Dedifferentiated amniotic fluid mesenchymal stem cell (primary cell): ENCODE data around the gene DLX1.
A peak's percentile ranks its signal among the peaks of the same experiment; 100 is the strongest.
"Not testable (repeated sequence)": the region's sequence is repeated elsewhere in the genome, so short reads cannot be mapped to it uniquely, and the experiment has no call there.

Source experiments
- DNase-seq: peaks from one replicate; pipeline ENCODE4 v3.0.0-alpha.2; 2016; ENCODE audit errors: extremely low spot score

The DLX1 gene

GRCh38 chr2:172065111-172065510 is 20.2 kb upstream of the DLX1 start:
- DNase-seq = peak; percentile 13

GRCh38 chr2:172066394-172066886 is 18.9 kb upstream of the DLX1 start:
- no peak for DNase-seq

- DNase-seq = not testable (repeated sequence)
Observed at GRCh38 chr2:172067905-172068304, 17.4 kb upstream of the DLX1 start.

- DNase-seq = no peak
Observed at GRCh38 chr2:172070936-172071335, 14.4 kb upstream of the DLX1 start.

- no peak for DNase-seq
Observed at GRCh38 chr2:172072303-172072702, 13.0 kb upstream of the DLX1 start.

GRCh38 chr2:172072706-172073105 is 12.6 kb upstream of the DLX1 start:
- no peak for DNase-seq

- DNase-seq = no peak
Observed at GRCh38 chr2:172073518-172073917, 11.8 kb upstream of the DLX1 start.

- DNase-seq = no peak
Observed at GRCh38 chr2:172074254-172074653, 11.1 kb upstream of the DLX1 start.

- DNase-seq = no peak
Observed at GRCh38 chr2:172079416-172079815, 5.9 kb upstream of the DLX1 start.

GRCh38 chr2:172079838-172080640 is 5.3 kb upstream of the DLX1 start:
- DNase-seq = no peak

GRCh38 chr2:172080641-172081220 is 4.6 kb upstream of the DLX1 start:
- no peak for DNase-seq

GRCh38 chr2:172081221-172082022 is 3.9 kb upstream of the DLX1 start:
- no peak for DNase-seq

GRCh38 chr2:172082105-172082943 is 3.0 kb upstream of the DLX1 start:
- DNase-seq = no peak

GRCh38 chr2:172082944-172083627 is 2.2 kb upstream of the DLX1 start:
- DNase-seq = no peak

GRCh38 chr2:172083628-172084394 is 1.5 kb upstream of the DLX1 start:
- DNase-seq = no peak

GRCh38 chr2:172084395-172084644 is 987 bp upstream of the DLX1 start:
- no peak for DNase-seq

- peak; percentile 97 for DNase-seq
Observed at GRCh38 chr2:172084645-172085459, 455 bp upstream of the DLX1 start.

- DNase-seq = peak; percentile 20
Observed at GRCh38 chr2:172086241-172087206, 1.2 kb downstream of the DLX1 start.
